ENCODE results near the gene TULP4.
"Not testable (repeated sequence)": the region's sequence is repeated elsewhere in the genome, so short reads cannot be mapped to it uniquely, and the experiment has no call there.

Gene TULP4

DNA sequence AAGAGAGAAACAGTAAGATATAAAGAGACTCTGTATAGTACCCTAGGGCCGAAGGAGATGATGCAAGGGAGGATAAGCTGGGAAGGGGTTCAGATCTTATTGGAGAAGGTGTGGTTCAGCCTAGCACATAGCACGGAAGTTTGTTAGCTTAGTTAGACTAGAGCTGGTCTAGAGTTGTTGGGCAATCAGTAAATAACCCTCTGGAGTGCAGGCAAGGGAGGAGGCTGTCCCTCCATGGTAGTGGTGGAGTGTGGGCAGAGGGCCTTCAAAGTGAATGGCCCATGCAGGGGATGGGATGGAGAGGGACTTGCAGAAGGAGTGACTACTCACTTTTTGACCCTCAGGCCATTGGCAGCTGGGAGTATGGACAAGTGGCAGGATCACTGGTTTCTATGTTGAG lies 20.0 kb downstream of the TULP4 start:
- DNase-seq, result no peak

DNA sequence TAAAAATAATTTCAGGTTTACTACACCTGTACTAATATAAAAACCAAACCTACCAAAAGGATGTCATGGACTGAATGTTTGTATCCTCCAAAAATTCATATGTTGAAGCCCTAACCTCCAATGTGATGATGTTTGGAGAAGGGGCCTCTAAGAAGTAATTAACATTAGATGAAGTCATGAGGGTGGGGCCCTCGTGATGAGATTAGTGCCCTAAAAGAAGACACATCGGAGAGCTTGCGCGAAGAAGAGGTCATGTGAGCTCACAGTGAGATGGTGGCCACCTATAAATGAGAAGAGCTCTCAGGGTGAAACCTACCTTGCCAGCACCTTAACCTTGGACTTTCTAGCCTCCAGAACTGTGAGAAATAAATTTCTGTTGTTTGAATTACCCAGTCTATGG lies 20.8 kb downstream of the TULP4 start:
- no peak for DNase-seq

DNA sequence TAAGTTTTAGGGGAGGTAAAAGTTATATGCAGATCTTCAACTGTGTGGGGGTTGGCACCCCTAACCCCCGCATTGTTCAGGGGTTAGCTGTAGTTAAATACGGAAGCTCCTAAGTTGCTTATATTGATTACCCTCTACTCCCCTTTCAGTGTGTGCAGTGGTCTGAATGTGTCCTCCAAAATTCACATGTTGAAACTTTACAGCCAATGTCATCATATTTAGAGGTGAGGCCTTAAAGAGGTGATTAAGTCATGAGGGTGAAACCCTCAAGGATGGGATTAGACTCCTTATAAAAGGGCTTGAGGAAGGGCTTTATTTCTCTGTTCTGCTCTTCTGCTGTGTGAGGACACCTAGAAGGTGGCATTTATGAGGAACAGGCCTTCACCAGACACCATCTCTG lies 22.3 kb downstream of the TULP4 start:
- DNase-seq, result no peak

DNA sequence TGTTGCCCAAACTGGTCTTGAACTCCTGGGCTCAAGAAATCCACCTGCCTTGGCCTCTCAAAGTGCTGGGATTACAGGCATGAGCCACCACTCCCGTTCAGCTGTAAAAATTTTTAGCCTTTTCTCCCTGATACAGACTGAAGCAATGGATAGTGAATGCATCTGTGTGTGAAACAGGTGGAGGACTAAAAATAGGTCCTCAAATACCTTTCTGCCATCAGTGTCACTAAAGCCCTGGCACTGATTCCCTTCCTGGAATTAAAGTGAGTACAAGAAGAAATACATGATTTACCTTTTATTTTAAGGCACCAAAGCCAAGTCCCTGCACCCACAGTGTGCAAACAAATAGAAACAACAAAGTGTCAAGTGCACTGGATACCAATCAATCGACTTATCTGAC lies 25.1 kb downstream of the TULP4 start:
- no peak for DNase-seq

DNA sequence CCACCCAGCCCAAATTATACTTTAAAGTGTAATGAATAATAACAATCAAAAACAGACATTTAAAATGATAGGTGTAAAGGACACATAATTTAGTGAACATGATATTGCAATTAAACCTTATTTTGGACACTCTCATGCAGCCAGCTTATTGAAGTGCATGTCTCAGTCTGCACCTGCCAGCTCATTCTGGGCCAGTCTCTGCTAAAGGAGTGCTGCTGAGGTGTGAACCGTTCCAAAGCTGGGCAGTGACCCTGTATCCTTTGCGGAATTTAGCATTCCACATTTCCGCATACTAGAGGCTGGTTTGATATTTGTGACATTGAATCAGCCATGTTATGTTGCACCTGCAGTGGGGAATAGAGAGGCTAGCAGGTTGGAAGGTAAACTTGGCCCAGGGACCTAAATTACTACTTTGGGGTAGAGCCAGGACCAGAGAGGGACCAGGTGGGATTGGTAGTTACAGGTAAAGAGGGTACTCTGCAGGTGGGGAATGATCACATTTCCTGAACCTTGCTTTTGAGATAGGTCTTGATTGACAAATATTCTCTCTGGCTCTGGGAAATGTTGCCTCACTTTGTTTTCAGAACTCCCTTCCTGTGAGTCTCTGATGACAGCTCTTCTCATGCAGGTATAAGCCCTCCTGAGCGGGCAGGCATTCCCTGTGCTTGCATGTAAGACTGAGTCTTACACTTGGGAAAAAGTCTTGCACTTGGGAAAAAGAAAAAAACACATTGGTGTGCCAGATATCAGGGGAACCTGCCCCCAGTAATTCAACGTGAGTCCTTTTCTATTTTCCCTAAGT lies 26.2 kb downstream of the TULP4 start:
- no peak for DNase-seq

DNA sequence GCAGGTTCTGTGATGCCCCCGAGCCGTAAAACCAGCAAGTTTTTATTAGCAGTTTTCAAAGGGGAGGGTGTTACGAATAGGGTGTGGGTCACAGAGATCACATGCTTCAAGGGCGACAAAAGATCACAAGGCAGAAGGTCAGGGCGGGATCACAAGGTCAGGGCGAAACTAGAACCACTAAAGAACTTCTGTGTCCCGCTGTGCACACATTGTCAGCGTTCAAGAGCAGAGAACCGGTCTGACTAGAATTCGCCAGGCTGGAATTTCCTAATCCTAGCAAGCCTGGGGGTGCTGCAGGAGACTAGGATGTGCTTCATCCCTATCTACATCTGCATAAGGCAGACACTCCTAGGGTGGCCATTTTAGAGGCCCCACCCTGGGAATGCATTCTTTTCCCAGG lies 26.9 kb downstream of the TULP4 start:
- DNase-seq, result not testable (repeated sequence)

DNA sequence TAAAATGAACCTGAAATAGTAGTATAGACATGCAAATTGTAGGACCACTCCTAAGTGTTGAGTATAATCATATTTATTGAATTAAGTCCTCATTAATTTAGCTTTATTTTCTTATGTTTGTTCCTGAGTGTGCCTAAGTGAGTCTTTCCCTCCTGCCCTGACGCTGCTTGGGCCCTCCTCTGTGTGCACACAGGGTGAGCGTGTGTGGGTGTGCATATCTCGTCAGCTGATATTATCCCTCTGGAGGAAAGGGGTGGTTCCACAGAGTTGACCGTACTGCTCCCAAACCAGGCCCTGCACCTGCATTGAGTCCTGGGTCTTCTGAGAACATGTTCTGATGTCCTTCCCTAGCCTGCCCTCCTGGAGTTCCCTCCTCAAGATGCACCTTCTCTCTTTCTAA lies 28.0 kb downstream of the TULP4 start:
- DNase-seq, result no peak

DNA sequence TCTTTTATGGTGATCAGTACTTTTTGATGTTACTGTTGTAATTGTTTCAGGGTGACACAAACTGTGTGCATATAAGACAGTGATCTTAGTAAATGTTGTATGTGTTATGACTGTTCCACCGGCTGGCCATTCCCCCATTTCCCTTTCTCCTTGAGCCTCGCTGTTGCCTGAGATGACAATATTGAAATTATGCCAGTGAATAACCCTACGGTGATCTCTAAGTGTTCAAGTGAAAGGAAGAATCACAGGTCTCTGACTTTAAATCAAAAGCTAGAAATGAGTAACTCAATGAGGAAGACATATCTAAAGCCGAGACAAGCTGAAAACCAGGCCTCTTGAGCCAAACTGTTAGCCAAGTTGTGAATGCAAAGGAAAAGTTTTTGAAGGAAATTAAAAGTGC lies 32.3 kb downstream of the TULP4 start:
- no peak for DNase-seq

DNA sequence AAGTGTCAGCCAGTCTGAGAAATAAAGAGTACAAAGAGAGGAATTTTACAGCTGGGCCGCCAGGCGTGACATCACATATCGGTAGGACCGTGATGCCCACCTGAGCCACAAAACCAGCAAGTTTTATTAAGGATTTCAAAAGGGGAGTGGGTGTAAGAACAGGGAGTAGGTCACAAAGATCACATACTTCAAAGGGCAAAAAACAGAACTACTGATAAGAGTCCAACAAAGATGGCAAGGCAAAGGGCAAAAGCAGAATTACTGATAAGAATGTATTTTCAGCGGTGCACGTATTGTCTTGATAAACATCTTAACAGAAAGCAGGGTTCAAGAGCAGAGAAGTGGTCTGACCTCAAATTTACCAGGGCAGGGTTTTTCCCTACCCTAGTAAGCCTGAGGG lies 33.2 kb downstream of the TULP4 start:
- peak; percentile 14 for DNase-seq

DNA sequence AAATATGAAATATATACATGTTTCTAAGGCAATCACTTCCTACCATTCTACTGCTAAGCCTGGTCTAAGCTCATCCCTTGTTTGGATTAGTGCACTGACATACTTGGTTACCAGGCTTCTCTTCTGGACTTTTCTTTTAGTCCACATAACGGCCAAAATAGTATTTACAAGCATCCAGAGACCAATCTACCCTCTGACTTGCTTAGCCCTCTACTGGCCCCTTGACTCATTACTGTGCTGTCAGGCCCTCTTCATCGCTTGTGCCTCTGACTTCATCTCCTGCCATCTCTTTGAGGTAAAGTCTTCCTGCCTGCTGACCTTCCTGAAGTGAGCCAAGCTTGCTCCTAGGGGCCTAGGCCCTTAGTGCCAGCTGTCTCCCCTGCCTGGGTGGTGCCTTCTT lies 35.1 kb downstream of the TULP4 start:
- no peak for DNase-seq

DNA sequence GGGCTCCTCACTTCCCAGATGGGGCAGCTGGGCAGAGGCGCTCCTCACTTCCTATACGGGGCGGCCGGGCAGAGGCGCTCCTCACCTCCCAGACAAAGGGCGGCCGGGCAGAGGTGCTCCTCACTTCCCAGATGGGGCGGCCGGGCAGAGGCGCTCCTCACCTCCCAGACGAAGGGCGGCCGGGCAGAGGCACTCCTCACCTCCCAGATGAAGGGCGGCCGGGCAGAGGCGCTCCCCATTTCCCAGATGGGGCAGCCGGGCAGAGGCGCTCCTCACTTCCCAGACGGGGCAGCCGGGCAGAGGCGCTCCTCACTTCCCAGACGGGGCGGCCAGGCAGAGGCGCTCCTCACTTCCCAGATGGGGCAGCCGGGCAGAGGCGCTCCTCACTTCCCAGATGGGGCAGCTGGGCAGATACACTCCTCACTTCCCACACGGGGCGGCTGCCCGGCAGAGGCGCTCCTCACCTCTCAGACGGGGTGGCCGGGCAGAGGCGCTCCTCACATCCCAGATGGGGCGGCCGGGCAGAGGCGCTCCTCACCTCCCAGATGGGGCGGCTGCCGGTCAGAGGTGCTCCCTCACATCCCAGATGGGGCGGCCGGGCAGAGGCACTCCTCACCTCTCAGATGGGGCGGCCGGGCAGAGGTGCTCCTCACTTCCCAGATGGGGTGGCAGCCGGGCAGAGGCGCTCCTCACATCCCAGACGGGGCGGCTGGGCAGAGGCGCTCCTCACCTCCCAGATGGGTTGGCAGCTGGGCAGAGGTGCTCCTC lies 36.7 kb downstream of the TULP4 start:
- DNase-seq, result not testable (repeated sequence)

DNA sequence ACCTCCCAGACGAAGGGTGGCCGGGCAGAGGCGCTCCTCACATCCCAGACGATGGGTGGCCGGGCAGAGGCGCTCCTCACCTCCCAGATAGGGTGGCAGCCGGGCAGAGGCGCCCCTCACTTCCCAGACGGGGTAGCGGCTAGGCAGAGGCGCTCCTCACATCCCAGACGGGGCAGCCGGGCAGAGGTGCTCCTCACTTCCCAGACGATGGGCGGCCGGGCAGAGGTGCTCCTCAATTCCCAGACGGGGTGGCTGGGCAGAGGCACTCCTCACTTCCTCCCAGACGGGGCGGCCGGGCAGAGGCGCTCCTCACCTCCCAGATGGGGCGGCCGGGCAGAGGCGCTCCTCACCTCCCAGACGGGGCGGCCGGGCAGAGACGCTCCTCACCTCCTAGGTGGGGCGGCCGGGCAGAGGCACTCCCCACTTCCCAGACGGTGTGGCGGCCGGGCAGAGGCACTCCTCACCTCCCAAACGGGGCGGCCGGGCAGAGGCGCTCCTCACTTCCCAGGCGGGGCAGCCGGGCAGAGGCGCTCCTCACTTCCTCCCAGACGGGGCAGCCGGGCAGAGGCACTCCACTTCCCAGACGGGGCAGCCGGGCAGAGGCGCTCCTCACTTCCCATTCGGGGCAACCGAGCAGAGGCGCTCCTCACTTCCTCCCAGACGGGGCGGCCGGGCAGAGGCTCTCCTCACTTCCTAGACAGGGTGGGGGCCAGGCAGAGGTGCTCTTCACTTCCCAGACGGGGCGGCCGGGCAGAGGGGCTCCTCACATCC lies 37.4 kb downstream of the TULP4 start:
- not testable (repeated sequence) for DNase-seq

DNA sequence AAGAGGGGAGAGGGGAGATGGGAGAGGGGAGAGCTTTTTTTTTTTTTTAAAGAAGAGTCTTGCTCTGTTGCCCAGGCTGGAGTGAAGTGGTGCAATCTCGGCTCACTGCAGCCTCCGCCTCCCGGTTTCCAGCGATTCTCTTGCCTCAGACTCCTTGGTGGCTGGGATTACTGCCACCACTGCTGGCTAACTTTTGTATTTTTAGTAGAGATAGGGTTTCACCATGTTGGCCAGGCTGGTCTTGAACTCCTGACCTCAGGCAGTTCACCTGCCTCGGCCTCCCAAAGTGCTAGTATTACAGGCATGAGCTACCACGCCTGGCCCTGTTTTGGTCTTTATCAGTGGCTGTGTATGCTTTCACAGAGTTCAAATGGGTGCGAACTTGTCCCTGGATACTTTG lies 38.5 kb downstream of the TULP4 start:
- not testable (repeated sequence) for DNase-seq

DNA sequence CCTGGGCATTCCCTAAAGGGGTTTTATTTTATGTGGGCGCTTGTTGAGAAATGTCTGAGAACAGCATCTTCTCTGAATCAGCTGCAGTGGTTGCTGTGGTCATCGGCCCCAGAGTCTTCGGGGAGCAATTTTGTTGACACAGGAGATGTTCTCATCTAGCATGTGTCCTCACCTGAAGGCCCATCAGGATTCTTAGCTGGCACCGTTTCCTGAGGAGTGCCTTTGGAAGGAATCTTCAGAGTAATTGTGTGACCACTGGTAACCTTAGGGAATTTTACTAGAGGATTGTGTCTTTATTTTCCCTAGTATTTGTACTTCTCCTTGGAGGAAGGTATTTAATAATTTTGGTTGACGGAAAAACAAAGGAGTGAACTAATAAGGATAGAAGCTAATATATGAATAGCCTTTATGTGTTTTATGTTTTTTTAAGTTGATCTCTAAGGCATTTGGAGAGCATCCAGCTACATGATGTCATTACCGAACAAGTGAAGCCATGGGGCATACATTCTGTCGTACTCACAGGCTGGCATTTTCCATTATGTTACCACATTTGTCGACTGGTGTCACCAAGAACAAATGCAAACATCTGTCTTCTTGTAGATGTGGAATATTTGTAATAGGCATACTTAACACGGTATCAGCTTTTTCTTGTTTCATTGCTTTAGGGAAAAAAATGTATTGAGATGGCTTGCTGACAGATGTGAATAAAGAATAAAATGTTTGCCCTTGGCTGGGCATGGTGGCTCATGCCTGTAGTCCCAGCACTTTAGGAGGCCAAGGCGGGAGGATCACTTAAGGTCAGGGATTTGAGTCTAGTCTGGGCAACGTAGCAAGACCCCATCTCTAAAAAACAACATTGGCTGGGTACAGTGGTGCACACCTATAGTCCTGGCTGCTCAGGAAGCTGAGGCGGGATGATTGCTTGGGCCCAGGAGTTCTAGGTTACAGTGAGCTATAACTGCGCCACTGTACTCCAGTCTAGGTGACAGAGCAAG lies 41.9 kb downstream of the TULP4 start:
- DNase-seq, result no peak

DNA sequence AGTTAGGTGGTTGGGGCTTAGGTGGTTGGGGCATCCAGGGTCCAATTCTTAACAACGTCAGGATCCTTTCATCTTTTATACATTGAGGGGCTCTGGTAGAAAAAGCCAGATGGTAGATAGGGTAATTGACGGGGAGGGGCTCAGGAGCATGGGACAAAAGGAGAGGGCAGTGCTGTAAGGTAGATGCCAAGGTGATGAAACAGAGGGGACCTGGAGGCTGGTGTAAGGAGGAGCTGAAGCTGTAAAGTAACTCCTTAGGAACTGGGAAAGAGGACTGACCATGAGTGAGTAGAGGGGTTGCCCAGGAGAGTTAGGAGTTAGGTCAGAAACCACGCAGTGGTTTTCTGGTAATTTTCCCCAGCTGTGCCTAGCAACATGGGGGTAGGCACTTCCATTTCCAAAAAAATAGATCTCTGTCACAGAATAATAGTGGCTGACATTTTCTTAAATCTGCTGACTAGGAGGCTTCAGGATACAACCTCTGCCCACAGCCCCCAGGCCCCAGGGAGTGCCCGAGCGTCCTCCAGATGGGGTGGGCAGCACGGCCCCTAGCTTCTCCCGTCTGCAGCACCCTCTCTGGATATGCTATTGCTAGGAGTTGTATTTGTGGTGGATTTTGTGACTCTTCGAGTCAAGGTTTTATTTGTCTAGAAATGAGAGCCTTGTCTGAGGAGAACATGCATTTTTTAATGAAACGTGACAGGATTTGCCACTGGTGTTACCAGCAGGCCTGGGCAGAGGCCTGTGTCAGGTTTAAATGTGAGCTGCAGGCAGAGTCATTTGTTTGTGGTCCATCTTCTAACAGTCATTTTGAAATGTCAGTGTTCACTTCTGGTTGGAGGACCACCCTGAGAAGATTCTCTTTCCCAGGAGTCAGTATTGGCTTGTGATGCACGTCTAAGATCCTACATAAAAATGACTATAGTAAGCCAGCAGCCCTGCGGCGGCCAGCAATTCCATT lies 44.6 kb downstream of the TULP4 start:
- DNase-seq, result no peak

DNA sequence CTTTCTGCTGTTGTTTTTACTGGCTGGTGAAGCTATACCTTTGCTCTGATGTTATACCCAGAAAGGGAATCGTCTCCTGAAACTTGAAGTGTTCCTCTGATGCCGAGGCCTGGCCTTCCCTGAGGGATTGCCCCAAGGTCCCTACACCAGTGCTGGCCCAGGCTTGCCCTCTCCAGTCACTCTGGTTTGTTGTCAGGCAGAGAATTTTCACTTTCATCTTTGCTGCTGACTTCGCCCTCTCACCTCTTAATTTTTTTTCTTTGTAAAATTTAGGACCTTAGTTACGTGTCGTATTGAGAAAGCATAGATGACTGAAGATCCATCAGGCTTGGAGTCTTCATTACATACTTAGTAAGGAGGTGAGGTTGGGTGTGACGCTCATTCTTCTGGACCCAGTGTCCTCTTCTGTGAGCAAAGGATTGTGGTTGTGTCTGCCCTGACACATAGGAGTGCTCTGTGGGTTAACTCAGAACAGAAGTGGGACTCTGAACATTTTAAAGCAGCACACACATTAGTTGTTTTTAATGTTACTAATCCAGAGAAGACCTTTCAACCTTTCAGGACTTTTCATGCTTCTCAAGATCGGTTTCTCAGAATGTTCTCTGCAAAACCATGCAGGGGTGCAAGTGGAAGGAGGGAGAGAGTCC lies 45.4 kb downstream of the TULP4 start:
- no peak for DNase-seq

DNA sequence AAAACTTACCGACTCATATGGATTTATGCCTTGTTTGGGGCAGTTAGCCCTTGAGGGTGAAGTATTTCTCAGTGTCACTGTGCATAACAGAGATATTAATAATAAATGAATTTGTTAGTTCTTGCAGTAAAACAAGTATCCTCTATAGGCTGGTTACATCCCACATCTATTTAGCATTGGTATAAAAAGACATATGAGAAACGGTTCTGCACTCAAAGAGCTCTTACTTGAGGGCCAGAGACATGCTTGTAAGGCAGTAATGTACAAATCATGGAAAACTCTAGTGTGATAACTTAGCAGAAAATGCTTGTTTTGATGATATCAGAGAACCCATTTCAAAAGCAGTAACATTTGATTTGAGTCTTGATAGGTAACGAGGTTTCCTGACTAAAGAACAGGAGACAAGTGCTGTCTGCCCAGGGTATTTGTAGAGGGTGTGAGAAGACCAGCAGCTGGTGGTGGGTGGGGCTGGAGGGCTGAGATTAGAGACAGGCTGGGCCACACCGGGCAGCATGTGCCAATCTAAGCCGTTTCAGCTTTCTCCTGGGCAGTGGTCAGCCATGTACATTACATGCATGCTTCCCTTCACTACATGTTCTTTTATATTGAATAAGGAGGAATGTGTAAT lies 46.3 kb downstream of the TULP4 start:
- peak; percentile 77 for DNase-seq

DNA sequence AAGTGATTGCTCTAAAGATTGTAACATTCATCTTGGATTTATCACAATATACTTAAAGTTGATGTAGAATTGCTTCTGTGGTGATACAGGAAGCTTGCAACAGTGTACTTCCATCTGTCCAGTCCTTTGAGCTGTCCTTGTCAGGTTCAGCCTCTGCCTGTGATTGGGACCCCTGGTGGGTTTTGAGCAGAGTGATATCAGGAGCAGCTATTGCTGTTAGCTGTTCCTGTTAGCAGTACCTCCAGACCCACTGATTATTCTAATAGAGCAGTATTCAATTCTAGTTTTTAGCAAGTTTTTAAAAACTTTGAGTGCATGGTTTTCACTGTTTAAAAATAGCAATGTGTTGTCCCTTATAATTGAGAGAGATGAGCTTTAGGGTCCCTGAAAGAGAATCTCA lies 48.8 kb downstream of the TULP4 start:
- DNase-seq, result no peak

DNA sequence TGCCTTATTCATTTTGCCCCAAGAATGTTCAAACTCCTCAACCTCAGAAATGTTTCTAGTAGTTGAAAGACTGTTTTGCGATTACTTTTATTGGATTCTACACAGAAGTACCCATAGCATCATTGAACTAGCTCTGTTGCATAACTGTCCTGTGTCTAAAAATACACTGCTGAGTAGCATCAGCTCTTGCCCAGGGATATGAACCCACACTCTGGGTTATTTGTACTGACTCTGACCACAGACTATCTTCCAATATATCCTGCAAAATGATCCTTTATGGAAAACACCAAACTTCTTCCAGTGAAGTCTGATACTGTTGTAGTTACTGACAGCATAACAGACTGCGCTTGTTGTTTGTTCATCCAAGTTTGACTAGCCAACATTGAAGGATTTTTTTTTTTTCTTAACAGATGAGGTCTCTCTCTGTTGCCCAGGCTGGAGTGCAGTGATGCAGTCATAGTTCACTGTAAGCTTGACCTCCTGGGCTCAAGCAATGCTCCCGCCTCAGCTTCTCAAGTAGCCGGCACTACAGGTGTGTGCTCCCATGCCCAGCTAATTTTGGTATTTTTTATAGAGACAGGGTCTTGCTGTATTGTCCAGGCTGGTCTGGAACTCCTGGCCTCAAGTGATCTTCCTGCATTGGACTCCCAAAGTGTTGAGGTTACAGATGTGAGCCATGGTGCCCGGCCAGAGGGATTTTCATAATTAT lies 49.9 kb downstream of the TULP4 start:
- DNase-seq, result no peak
